GM19099 (cell line): Measurements from ENCODE around the gene PRPF38A.

Experiments
- POLR2A ChIP-seq: IDR thresholded peaks from 3 replicates; pipeline ENCODE4 v1.6.1; 2011; ENCODE audit warnings: low read depth; ENCODE audit not compliant: insufficient read length; ENCODE audit errors: extremely low read depth

PRPF38A gene

GRCh38 chr1:52424231-52424636, 19.8 kb downstream of the PRPF38A start:
- no peak for TF ChIP-seq POLR2A

GRCh38 chr1:52424813-52425212, 20.4 kb downstream of the PRPF38A start:
- no peak for TF ChIP-seq POLR2A

- no peak for TF ChIP-seq POLR2A
Measured at GRCh38 chr1:52426371-52426770, 22.0 kb downstream of the PRPF38A start.

- no peak for TF ChIP-seq POLR2A
Measured at GRCh38 chr1:52427152-52427551, 22.8 kb downstream of the PRPF38A start.

GRCh38 chr1:52432807-52433206, 28.4 kb downstream of the PRPF38A start:
- TF ChIP-seq POLR2A: no peak

GRCh38 chr1:52435211-52435610, 30.8 kb downstream of the PRPF38A start:
- no peak for TF ChIP-seq POLR2A

GRCh38 chr1:52435650-52436049, 31.2 kb downstream of the PRPF38A start:
- no peak for TF ChIP-seq POLR2A

GRCh38 chr1:52436817-52437216, 32.4 kb downstream of the PRPF38A start:
- no peak for TF ChIP-seq POLR2A

- no peak for TF ChIP-seq POLR2A
Measured at GRCh38 chr1:52439976-52440375, 35.6 kb downstream of the PRPF38A start.

- no peak for TF ChIP-seq POLR2A
Measured at GRCh38 chr1:52444463-52444862, 40.1 kb downstream of the PRPF38A start.

- no peak for TF ChIP-seq POLR2A
Measured at GRCh38 chr1:52454127-52454526, 49.7 kb downstream of the PRPF38A start.

GRCh38 chr1:52454779-52455178, 50.4 kb downstream of the PRPF38A start:
- no peak for TF ChIP-seq POLR2A

- TF ChIP-seq POLR2A: no peak
Measured at GRCh38 chr1:52455686-52456085, 51.3 kb downstream of the PRPF38A start.

- no peak for TF ChIP-seq POLR2A
Measured at GRCh38 chr1:52460694-52461093, 56.3 kb downstream of the PRPF38A start.

- TF ChIP-seq POLR2A: no peak
Measured at GRCh38 chr1:52461821-52462220, 57.4 kb downstream of the PRPF38A start.

- no peak for TF ChIP-seq POLR2A
Measured at GRCh38 chr1:52463891-52464290, 59.5 kb downstream of the PRPF38A start.

GRCh38 chr1:52469108-52469507, 64.7 kb downstream of the PRPF38A start:
- TF ChIP-seq POLR2A: no peak
